Activated CD8-positive, alpha-beta T cell treated with anti-CD3 and anti-CD28 coated beads, Interleukin-2, amount 10 ng/mL, durations not matched to agents 7 days and 5 days (primary cell): ENCODE measurements around the gene HIVEP1. TPM values are rescaled to one million over a fixed set of nuclear protein-coding genes. Genes with fewer than 3 reads are reported as not detected.

Experiments
- ATAC-seq: fragments of 150-1000 bp; cut with Tn5 transposase; one replicate; pipeline ENCODE4 v1.10.0; 2021; ENCODE audit warnings: moderate library complexity
- CTCF ChIA-PET: fragments of 350-600 bp; sonication (Branson Sonifier 250); formaldehyde crosslinking; loops from one replicate; lab custom pipeline; 2021; ENCODE audit warnings: antibody characterized with exemption; lab: Charles Lee
- POLR2A ChIA-PET: fragments of 350-600 bp; sonication (Branson Sonifier 250); formaldehyde crosslinking; loops from one replicate; lab custom pipeline; 2021; ENCODE audit warnings: antibody characterized with exemption; lab: Charles Lee
- DNase-seq: peaks from one replicate; pipeline ENCODE4 v3.0.0-alpha.2; 2020
- H3K27ac Mint-ChIP-seq: one replicate; pipeline ENCODE4 v1.8.0; 2021; ENCODE audit warnings: mild to moderate bottlenecking, mixed read lengths
- H3K27me3 Mint-ChIP-seq: one replicate; pipeline ENCODE4 v1.8.0; 2021; ENCODE audit warnings: low read depth, mixed read lengths
- H3K36me3 Mint-ChIP-seq: one replicate; pipeline ENCODE4 v1.8.0; 2021; ENCODE audit warnings: low read depth, mixed read lengths
- H3K4me1 Mint-ChIP-seq: one replicate; pipeline ENCODE4 v1.8.0; 2021; ENCODE audit warnings: low read depth, mixed read lengths
- H3K4me3 Mint-ChIP-seq: one replicate; pipeline ENCODE4 v1.8.0; 2021; ENCODE audit warnings: mild to moderate bottlenecking, mixed read lengths
- H3K9me3 Mint-ChIP-seq: one replicate; pipeline ENCODE4 v1.8.0; 2022; ENCODE audit warnings: mixed read lengths; ENCODE audit not compliant: insufficient read depth
- total RNA-seq, 2 experiments: library from RNA; stranded (reverse); gene quantifications; one replicate each; pipeline ENCODE4 v1.2.3, GENCODE V29; 2021

Gene HIVEP1
- total RNA-seq, 2 experiments from 2014 or later = 21.2 to 21.4 TPM

DNA sequence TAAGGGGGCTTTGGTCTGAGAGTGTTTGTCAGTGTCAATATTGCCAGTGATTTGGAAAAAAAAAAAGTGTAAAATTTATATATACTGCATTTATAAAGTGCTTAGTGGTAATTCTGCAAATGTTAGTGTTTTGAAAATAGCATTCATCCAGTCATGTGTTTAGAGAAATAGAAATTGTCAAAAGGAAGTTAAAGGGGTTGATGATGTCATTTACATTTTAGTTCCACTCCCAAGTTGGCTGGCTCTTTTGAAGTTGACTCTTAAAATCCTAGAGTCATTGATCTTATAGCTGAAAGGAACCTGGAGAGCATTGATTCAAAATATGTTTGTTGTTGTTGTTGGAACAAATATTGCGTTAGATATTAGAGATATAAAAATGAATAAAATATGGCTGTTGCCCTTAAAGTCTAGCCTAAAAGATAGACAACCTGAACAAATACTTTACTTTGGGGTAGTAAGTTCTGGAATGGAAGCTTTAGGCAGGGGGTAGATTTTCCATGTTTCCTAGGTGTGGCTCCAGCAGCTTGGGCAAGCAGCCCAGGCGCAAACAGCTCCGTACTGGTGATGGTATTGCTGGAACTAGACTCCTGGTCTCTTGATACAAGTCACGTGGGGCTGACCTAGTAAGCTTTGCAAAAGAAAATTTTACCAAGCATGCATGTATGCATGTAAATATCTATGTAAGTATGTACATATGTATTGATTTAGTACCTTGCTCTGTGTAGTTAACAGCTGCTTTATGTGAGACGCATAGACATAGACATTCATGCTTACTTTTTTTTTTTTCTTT, 46.3 kb downstream of the HIVEP1 start:
- Mint-ChIP-seq H3K4me3 (no peak overlapping the region), H3K27me3 (no peaks in the 10 kb centered on the region), H3K4me1 (peaks cover 49% of the 10 kb centered on the region), H3K36me3 (peaks cover 11% of the 10 kb centered on the region), H3K9me3 (no peaks in the 10 kb centered on the region), H3K27ac (no peak overlapping the region)
- ChIA-PET CTCF (interaction anchor here (0.7 to 0.8 kb wide), 2 partner anchors 20 to 403 kb away, joined by 3 read pairs; no protein-coding TSS in a partner anchor), POLR2A (interaction anchor here (0.9 to 1.2 kb wide), 3 partner anchors 45 to 347 kb away, joined by 3 read pairs; no protein-coding TSS in a partner anchor)
- ATAC-seq (no peak), DNase-seq (no peak)

DNA sequence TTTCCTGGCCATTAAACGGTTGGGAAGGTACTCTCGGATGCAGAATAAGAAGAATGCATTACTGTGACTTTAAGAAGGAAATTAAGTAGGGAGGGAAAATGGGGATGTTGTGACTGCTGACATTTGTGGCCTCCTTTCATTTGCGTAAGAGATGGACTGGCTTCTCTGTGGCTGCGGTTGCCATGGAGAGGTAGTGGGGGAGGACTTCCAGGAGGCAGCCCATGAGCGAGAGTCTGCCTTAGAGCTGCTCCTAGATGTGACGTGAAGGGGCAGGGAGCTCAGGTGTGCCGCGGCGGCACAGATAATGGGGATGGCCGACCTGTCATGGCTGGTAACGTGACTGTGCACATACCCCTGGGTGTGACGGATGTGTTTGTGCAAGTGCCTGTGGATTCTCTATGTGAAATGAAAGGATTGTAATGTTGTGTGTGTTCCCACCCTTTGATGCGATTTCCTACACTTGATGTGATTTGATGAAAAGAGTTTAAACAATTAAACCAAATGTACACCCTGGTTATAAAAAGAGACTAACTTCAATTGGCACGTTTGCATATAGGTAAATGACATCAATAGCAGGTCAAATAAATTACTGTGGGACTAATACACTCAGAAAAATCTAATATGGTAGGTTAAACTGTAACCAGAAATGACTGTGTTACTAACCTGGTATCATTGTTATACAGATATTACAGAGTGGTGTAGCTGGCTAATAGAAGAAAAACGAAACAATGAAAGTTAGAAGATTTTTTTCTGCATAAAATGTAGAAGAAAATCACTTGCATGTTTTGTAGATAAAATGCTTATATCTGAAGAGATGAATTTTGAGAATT, 48.9 kb downstream of the HIVEP1 start:
- peaks cover 21% of the 10 kb centered on the region for H3K36me3 Mint-ChIP-seq
- H3K27me3 Mint-ChIP-seq = no peaks in the 10 kb centered on the region
- DNase-seq (peak; percentile 85), ATAC-seq (peak; percentile 92)
- ChIA-PET POLR2A (interaction anchor here (1.0 kb wide), 1 partner anchor 50 kb away, joined by 3 read pairs; no protein-coding TSS in a partner anchor), CTCF (interaction anchor here (1.4 kb wide), 1 partner anchor 22 kb away, joined by 3 read pairs; no protein-coding TSS in a partner anchor)
- peak overlapping the region; percentile 84 for H3K27ac Mint-ChIP-seq
- H3K9me3 Mint-ChIP-seq = no peaks in the 10 kb centered on the region
- peak overlapping the region; percentile 69 for H3K4me3 Mint-ChIP-seq
- H3K4me1 Mint-ChIP-seq = peaks cover 67% of the 10 kb centered on the region

DNA sequence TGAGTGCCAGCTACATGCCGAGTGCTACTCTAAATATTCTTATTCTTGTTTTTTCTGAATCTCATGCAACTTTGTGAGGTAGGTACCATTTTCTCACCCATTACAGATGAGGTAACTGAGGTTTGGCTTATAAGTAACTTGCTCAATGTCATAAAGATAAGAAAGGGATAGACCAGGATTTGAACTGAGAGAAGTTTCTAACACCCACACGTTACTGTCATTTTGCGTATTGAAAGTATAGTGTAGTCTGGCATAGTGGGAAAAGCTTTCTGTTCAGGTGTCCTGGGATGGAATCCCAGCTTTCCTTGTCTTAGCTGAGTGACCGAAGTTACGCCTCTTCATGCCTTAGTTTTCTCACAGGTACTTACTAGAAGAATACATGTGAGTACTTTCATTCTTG, 50.5 kb downstream of the HIVEP1 start:
- POLR2A ChIA-PET = no interaction called here

DNA sequence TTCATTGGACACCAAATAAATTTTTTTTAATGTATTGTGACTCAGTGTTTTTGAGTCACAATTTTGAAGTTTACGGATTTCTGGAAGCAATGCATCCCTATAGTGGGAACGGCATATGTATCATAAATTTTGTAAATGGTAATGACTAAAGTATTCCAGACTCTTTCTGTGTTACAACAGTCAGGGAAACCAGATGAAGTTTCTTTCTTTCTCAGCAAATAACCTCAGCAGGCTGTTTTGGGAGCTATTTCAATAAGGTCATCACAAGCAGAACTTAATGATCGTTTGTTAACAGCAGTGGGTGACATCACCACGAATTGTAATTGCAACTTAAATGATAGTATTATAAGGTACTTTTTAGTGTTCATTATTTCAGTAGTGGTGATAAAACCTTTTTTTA, 52.0 kb downstream of the HIVEP1 start:
- ChIA-PET POLR2A (interaction anchor here (1.0 kb wide), 1 partner anchor 51 kb away, joined by 3 read pairs; no protein-coding TSS in a partner anchor), CTCF (interaction anchor here (0.9 to 1.2 kb wide), 2 partner anchors 11 to 51 kb away, joined by 3 to 4 read pairs; no protein-coding TSS in a partner anchor)
- H3K9me3 Mint-ChIP-seq = no peaks in the 10 kb centered on the region
- no peak overlapping the region for H3K27ac Mint-ChIP-seq
- H3K4me3 Mint-ChIP-seq = no peak overlapping the region
- H3K36me3 Mint-ChIP-seq = peaks cover 18% of the 10 kb centered on the region
- DNase-seq = no peak
- H3K27me3 Mint-ChIP-seq = no peaks in the 10 kb centered on the region
- no peak for ATAC-seq
- H3K4me1 Mint-ChIP-seq = peaks cover 57% of the 10 kb centered on the region

More for the DNA sequence above, 50.5 kb downstream of the HIVEP1 start:
- CTCF ChIA-PET = interaction anchor here (1.5 kb wide), 1 partner anchor 407 kb away, joined by 3 read pairs; no protein-coding TSS in a partner anchor
- Mint-ChIP-seq H3K4me3 (no peak overlapping the region), H3K27me3 (no peaks in the 10 kb centered on the region), H3K36me3 (peaks cover 18% of the 10 kb centered on the region), H3K27ac (no peak overlapping the region), H3K4me1 (peaks cover 70% of the 10 kb centered on the region), H3K9me3 (no peaks in the 10 kb centered on the region)
- no peak for ATAC-seq
- DNase-seq = no peak

DNA sequence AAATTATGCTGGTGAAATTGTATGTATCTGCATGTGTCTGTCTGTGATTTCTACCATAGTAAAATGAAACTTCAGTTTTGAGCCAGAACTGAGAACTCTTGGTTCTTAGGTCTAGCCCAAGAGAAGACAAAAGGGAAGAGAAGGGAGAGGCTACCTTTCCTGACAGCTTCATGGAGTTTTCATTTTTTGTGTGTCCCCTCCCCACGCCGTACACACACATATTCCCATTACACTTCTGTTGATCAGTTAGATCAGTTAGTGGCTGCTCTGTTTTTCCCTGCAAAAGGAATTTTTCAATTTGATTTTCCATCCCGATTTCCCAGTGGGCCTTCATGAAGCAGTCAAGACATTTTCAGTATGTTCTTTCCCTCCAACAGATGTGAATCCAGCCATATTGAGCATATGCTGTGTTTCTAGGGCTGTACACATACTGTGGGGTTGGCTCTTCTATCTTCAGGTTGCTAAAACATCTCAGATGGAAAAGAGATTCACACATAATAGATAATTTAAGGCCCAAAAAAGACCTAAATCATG, 52.5 kb downstream of the HIVEP1 start:
- ChIA-PET CTCF (interaction anchor here (0.9 to 2.3 kb wide), 4 partner anchors 10 to 51 kb away, joined by 3 to 33 read pairs (median 10); no protein-coding TSS in a partner anchor), POLR2A (interaction anchor here (0.9 to 1.6 kb wide), 3 partner anchors 12 to 55 kb away, joined by 3 to 8 read pairs (median 3); no protein-coding TSS in a partner anchor)
- ATAC-seq (no peak), DNase-seq (no peak)
- H3K27me3 Mint-ChIP-seq = no peaks in the 10 kb centered on the region
- peak overlapping the region; percentile 9 for H3K27ac Mint-ChIP-seq
- H3K4me1 Mint-ChIP-seq = peaks cover 54% of the 10 kb centered on the region
- no peak overlapping the region for H3K4me3 Mint-ChIP-seq
- H3K9me3 Mint-ChIP-seq = no peaks in the 10 kb centered on the region
- H3K36me3 Mint-ChIP-seq = peaks cover 14% of the 10 kb centered on the region

DNA sequence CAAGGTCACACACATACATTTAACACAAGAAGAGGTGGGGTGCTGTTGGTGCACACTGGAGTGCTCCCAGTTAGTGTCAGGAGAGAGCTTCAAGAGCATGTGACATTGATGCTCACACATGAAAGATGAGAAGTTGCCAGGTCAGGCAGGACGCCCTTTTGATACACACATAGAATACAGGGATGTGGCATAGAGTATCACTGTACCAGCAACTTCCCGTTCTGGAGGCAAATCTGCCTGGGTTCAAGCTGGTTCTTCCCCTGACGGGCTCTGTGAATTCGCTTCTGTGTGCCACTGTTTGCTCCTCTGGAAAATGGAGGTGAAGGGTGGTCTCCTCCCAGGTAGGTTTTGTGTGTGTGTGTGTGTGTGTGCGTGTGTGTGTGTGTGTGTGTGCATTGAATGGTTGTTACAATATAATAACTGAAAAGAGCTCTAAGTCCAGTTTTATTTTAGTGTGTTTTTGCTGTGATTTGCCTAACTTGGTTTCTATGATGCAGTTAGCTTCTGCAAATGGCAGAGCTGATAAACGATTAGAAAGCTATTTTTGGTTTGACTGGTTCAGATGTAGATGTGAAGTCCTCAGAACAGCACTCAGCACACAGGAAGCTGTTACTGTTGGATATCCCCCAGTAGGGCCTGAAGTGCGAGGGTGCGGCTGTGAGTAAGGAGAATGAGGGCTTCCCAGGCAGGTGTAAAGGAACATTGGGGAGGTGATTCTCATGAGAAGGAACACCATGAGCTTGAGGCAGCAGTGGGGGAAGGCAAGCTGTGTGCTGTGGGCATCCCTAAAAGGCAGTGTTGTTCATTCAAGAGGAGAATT, 53.4 kb downstream of the HIVEP1 start:
- H3K4me1 Mint-ChIP-seq = peaks cover 49% of the 10 kb centered on the region
- H3K36me3 Mint-ChIP-seq = peaks cover 13% of the 10 kb centered on the region
- CTCF ChIA-PET = interaction anchor here (0.9 to 2.3 kb wide), 9 partner anchors 9 to 410 kb away, joined by 3 to 33 read pairs (median 6); partner anchors contain the start of gene EDN1
- POLR2A ChIA-PET = interaction anchor here (0.6 to 1.6 kb wide), 4 partner anchors 13 to 70 kb away, joined by 3 to 8 read pairs (median 4); no protein-coding TSS in a partner anchor
- H3K27me3 Mint-ChIP-seq = no peaks in the 10 kb centered on the region
- peak overlapping the region; percentile 30 for H3K27ac Mint-ChIP-seq
- no peak overlapping the region for H3K4me3 Mint-ChIP-seq
- H3K9me3 Mint-ChIP-seq = no peaks in the 10 kb centered on the region
- DNase-seq (no peak), ATAC-seq (peak; percentile 39)

DNA sequence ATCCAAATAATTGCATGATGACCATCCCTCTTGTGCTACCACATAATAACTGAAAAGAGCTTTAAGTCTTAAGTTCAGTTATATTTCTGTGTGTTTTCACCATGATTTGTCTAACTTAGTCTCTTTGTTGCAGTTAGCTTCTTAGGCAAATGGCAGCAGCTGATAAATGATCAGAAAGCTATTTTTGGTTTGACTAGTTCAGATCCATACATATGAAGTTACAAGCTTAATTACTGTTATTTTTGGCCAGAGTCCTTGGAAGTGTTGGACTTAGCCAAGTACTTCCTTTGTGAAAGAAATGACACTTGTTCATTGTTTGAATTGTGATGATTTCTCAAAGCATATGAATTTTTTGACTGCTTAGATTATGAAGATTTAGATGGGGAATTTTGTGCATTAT, 54.2 kb downstream of the HIVEP1 start:
- no peaks in the 10 kb centered on the region for H3K27me3 Mint-ChIP-seq
- peaks cover 49% of the 10 kb centered on the region for H3K4me1 Mint-ChIP-seq
- DNase-seq (no peak), ATAC-seq (no peak)
- no peak overlapping the region for H3K27ac Mint-ChIP-seq
- POLR2A ChIA-PET = interaction anchor here (0.6 to 1.6 kb wide), 3 partner anchors 53 to 70 kb away, joined by 3 to 8 read pairs (median 4); no protein-coding TSS in a partner anchor
- no peak overlapping the region for H3K4me3 Mint-ChIP-seq
- H3K36me3 Mint-ChIP-seq = peaks cover 13% of the 10 kb centered on the region
- CTCF ChIA-PET = interaction anchor here (0.9 to 2.3 kb wide), 8 partner anchors 9 to 411 kb away, joined by 3 to 33 read pairs (median 5); partner anchors contain the start of gene EDN1
- no peaks in the 10 kb centered on the region for H3K9me3 Mint-ChIP-seq

DNA sequence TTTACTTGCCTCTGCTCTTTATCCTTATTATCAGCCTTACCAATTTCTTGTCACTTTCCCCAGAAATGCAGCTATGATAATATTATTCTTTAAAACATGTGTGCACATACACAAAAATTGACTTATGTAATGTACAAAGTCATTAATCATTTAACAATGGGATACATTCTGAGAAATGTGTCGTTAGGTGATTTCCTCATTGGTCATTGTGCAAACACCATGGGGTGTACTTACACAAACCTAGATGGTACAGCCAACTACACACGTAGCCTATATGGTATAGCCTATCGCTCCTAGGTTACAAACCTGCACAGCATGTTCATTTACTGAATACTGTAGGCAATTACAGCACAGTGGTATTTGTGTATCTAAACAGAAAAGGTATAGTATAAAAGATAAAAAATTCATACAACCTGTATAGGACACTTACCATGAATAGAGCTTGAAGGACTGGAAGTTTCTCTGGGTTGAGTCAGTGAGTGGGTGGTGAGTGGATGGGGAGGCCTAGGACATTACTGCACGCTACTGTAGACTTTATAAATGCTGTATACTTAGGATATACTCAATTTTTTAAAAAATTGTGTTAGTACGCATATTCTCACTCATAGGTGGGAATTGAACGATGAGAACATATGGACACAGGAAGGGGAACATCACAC, 56.9 kb downstream of the HIVEP1 start:
- ATAC-seq (no peak), DNase-seq (no peak)
- Mint-ChIP-seq H3K27ac (no peak overlapping the region), H3K27me3 (no peaks in the 10 kb centered on the region), H3K36me3 (peaks cover 13% of the 10 kb centered on the region), H3K4me3 (no peak overlapping the region), H3K9me3 (no peaks in the 10 kb centered on the region), H3K4me1 (peaks cover 41% of the 10 kb centered on the region)
- CTCF ChIA-PET = no interaction called here
- POLR2A ChIA-PET = no interaction called here

DNA sequence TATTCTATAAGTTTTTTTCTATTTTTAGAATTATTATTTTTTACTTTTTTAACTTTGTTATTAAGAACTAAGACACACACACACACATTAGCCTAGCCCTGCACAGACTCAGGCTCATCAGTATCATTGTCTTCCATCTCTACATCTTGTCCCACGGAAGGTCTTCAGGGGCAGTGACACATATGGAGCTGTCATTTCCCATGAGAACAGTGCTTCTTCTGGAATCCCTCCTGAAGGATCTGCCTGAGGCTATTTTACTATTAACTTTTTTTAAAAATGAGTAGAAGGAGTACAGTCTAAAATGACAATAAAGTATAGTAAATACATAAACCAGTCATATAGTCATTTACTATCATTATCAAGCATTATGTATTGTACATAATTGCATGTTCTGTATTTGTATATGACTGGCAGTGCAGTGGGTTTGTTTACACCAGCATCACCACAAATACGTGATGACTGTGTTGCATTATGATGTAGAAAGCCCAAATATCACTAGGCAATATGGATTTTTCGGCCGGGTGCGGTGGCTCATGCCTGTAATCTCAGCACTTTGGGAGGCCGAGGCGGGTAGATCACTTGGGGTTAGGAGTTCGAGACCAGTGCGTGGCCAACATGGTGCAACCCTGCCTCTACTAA, 57.9 kb downstream of the HIVEP1 start:
- H3K27ac Mint-ChIP-seq = no peak overlapping the region
- DNase-seq (no peak), ATAC-seq (no peak)
- no peaks in the 10 kb centered on the region for H3K9me3 Mint-ChIP-seq
- peaks cover 6% of the 10 kb centered on the region for H3K36me3 Mint-ChIP-seq
- H3K4me1 Mint-ChIP-seq = peaks cover 39% of the 10 kb centered on the region
- H3K4me3 Mint-ChIP-seq = no peak overlapping the region
- no peaks in the 10 kb centered on the region for H3K27me3 Mint-ChIP-seq
- POLR2A ChIA-PET = no interaction called here
- CTCF ChIA-PET = no interaction called here
